Colonic mucosa (tissue), 4 donors: Measurements from ENCODE around the gene PHACTR1. TPM values are rescaled to one million over a fixed set of nuclear protein-coding genes. Genes with fewer than 3 reads are reported as not detected.

Source experiments
- DNase-seq: peaks from one replicate; pipeline ENCODE4 v3.0.0-alpha.2; 2020
- H3K27ac ChIP-seq: fragments of 200-600 bp; one replicate; pipeline ENCODE4 v1.8.0; 2021
- H3K27me3 ChIP-seq: fragments of 200-600 bp; one replicate; pipeline ENCODE4 v1.8.0; 2021
- H3K36me3 ChIP-seq: fragments of 200-600 bp; one replicate; pipeline ENCODE4 v1.8.0; 2021
- H3K4me1 ChIP-seq: fragments of 200-600 bp; one replicate; pipeline ENCODE4 v1.8.0; 2021; ENCODE audit warnings: mild to moderate bottlenecking
- H3K4me3 ChIP-seq: fragments of 200-600 bp; one replicate; pipeline ENCODE4 v1.8.0; 2021
- H3K9ac ChIP-seq, 2 donors: one replicate each; pipeline ENCODE4 v1.7.0; 2013; ENCODE audit warnings: control low read depth in 2 of 2, low read depth in 2 of 2, low read length in 2 of 2
- H3K9me3 ChIP-seq: fragments of 200-600 bp; one replicate; pipeline ENCODE4 v1.8.0; 2021
- CTCF ChIP-seq: fragments of 200-600 bp; IDR thresholded peaks from one replicate; pipeline ENCODE4 v1.8.0; 2022; ENCODE audit warnings: antibody characterized with exemption, mild to moderate bottlenecking
- intact Hi-C: fragments of 100-400 bp; cut with DNase I; formaldehyde crosslinking; loops from one replicate; pipeline ENCODE4 v1.14.1; 2022
- total RNA-seq, 2 donors: library from RNA; stranded (reverse); fragmentation: NEBNext Ultra II Directional in 1 of 2; extraction: Animal tissue kit (Norgen Biotek cat#: 25700) in 1 of 2; gene quantifications; one replicate each; pipeline ENCODE4 v1.2.1, GENCODE V29; 2021
- donor health status: healthy.
- donor health status: DM: no; HTN: no; CAD: no.
- donor health status: DM: no; HTN: no; CAD: no.

Gene PHACTR1
- total RNA-seq, 2 donors from 2014 or later: 1.7 to 2.2 TPM

GRCh38 chr6:13328875-13329183 is 612.3 kb downstream of the PHACTR1 start:
- H3K36me3 ChIP-seq: no peaks in the 10 kb centered on the region
- H3K9ac ChIP-seq: peak overlapping the region; percentile 89 to 96
- intact Hi-C loops: no loop called here
- H3K9me3 ChIP-seq: no peaks in the 10 kb centered on the region
- TF ChIP-seq CTCF: no peak
- no peaks in the 10 kb centered on the region for H3K4me1 ChIP-seq
- peak overlapping the region; percentile 91 for H3K27ac ChIP-seq
- DNase-seq: no peak
- peak overlapping the region; percentile 67 for H3K4me3 ChIP-seq
- H3K27me3 ChIP-seq: no peaks in the 10 kb centered on the region

GRCh38 chr6:13331516-13332348 is 615.2 kb downstream of the PHACTR1 start:
- H3K27me3 ChIP-seq: no peaks in the 10 kb centered on the region
- H3K27ac ChIP-seq: no peak overlapping the region
- intact Hi-C loops: loop anchor here (2.0 to 10.0 kb wide), 3 partner anchors 139 to 733 kb away; no protein-coding TSS in a partner anchor
- H3K9me3 ChIP-seq: no peaks in the 10 kb centered on the region
- H3K36me3 ChIP-seq: no peaks in the 10 kb centered on the region
- no peak for DNase-seq
- no peaks in the 10 kb centered on the region for H3K4me1 ChIP-seq
- H3K9ac ChIP-seq: no peak overlapping the region
- TF ChIP-seq CTCF: peak; percentile 64
- no peak overlapping the region for H3K4me3 ChIP-seq

DNA sequence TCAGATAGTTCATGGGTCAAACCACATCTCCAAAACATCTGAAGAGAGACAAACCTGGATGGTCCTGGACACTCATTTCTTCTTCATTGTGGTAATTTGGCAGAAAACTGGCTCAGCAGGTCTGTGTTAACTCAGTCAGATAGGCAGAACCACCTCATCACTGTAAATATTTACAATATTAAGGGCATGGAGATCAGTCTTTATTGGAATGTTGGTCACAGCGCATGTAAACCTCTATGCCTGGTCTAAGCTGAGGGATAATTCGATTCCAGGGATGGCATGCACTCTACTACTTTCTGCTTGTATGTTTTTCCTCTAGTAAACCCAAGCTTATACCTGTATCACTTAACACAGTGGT is 615.8 kb downstream of the PHACTR1 start:
- Histone ChIP-seq H3K4me1 (no peaks in the 10 kb centered on the region), H3K9ac (no peak overlapping the region), H3K27ac (no peak overlapping the region), H3K9me3 (no peaks in the 10 kb centered on the region), H3K27me3 (no peaks in the 10 kb centered on the region), H3K36me3 (no peaks in the 10 kb centered on the region), H3K4me3 (no peak overlapping the region)
- intact Hi-C loops: loop anchor here (2.0 to 10.0 kb wide), 3 partner anchors 140 to 732 kb away; no protein-coding TSS in a partner anchor
- TF ChIP-seq CTCF: no peak
- DNase-seq: no peak

DNA sequence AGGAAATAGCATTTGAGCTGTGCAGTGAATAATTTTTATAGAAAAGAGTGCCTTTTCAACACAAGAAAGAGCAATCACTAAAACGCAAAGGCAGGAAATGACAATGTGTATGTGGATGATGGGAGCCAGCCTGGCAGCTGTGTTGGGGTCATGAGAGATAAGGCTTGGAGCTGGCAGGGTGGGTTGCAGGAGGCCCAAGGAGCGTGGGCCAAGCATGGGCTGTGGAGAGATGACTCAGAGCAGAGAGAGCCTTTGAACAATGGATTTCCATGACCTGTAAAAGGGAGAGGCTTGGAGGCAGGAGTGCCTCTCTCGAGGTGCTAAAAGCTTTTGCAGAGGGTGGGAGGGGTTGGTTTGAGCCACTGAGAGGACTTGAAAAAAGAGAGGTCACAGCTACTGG is 618.4 kb downstream of the PHACTR1 start:
- Histone ChIP-seq H3K36me3 (no peaks in the 10 kb centered on the region), H3K27ac (no peak overlapping the region), H3K27me3 (no peaks in the 10 kb centered on the region), H3K9ac (no peak overlapping the region), H3K9me3 (no peaks in the 10 kb centered on the region), H3K4me1 (no peaks in the 10 kb centered on the region), H3K4me3 (no peak overlapping the region)
- no peak for TF ChIP-seq CTCF
- no peak for DNase-seq
- intact Hi-C loops: loop anchor here (5.0 to 10.0 kb wide), 2 partner anchors 143 to 730 kb away; no protein-coding TSS in a partner anchor

GRCh38 chr6:13336553-13336952 is 620.0 kb downstream of the PHACTR1 start:
- intact Hi-C loops: loop anchor here (2.0 to 10.0 kb wide), 3 partner anchors 202 to 728 kb away; partner anchors contain the start of gene SIRT5
- no peak overlapping the region for H3K27ac ChIP-seq
- peak; percentile 90 for DNase-seq
- no peaks in the 10 kb centered on the region for H3K4me1 ChIP-seq
- H3K36me3 ChIP-seq: no peaks in the 10 kb centered on the region
- no peaks in the 10 kb centered on the region for H3K9me3 ChIP-seq
- no peak overlapping the region for H3K9ac ChIP-seq
- H3K4me3 ChIP-seq: no peak overlapping the region
- peak; percentile 79 for TF ChIP-seq CTCF
- no peaks in the 10 kb centered on the region for H3K27me3 ChIP-seq
